A549 (cell line): Measurements from ENCODE around the gene KCNMA1. TPM values are rescaled to one million over a fixed set of nuclear protein-coding genes. Genes with fewer than 3 reads are reported as not detected.

ENCODE experiments used
- ATAC-seq, 2 experiments: fragments of 200-7000 bp in 1 of 2; fragments of >200 bp in 1 of 2; cut with Nextera tagmentation in 1 of 2; cut with Tn5 transposase in 1 of 2; 3 replicates each; pipeline versions ENCODE4 v1.8.0 to v1.9.1; 2018 to 2020; ENCODE audit warnings: mild to moderate bottlenecking in 1 of 2, moderate library complexity in 1 of 2
- CTCF ChIA-PET: fragments of 300-600 bp; sonication (Branson Sonifier 250); formaldehyde crosslinking; extraction: SDS; loops from one replicate; lab custom pipeline; 2021; ENCODE audit warnings: antibody characterized with exemption, inconsistent platforms; lab: Yijun Ruan, JAX
- POLR2A ChIA-PET: fragments of 350-600 bp; formaldehyde crosslinking; extraction: SDS; loops from one replicate; lab custom pipeline; 2021; ENCODE audit warnings: antibody characterized with exemption, inconsistent platforms; lab: Yijun Ruan, JAX
- DNase-seq, 2 experiments: peaks; one replicate each; pipeline versions ENCODE4 v3.0.0 to v3.0.0-alpha.2; 2011 to 2016; ENCODE audit warnings: low read depth in 1 of 2, low spot score in 1 of 2
- FAIRE-seq: peaks from 2 replicates; lab custom pipeline; 2011; peaks lifted over from hg19 to GRCh38; lab: Jason Lieb, UNC
- H3K27ac ChIP-seq, 2 experiments: fragments of >200 bp; sonication (Bioruptor Twin); formaldehyde crosslinking; 3 replicates each; pipeline ENCODE4 v1.5.1; 2016 to 2017
- H3K4me1 ChIP-seq: fragments of >200 bp; sonication (Bioruptor Twin); formaldehyde crosslinking; 3 replicates; pipeline ENCODE4 v1.6.1; 2016
- H3K4me2 ChIP-seq: fragments of >200 bp; sonication (Bioruptor Twin); formaldehyde crosslinking; 3 replicates; pipeline ENCODE4 v1.6.1; 2016
- H3K4me3 ChIP-seq: fragments of >200 bp; sonication (Bioruptor Twin); formaldehyde crosslinking; 3 replicates; pipeline ENCODE4 v1.5.1; 2016
- H3K9me3 ChIP-seq: fragments of >200 bp; sonication (Bioruptor Twin); formaldehyde crosslinking; 3 replicates; pipeline ENCODE4 v1.6.1; 2016
- CHD2 ChIP-seq: fragments of 150-350 bp; IDR thresholded peaks from 2 replicates; pipeline ENCODE4 v1.6.1; 2014; ENCODE audit warnings: low read length; ENCODE audit not compliant: partially characterized antibody
- CHD4 ChIP-seq: fragments of 200-600 bp; sonication (generic); IDR thresholded peaks from 2 replicates; pipeline ENCODE4 v1.6.1; 2016; ENCODE audit warnings: antibody characterized with exemption, mild to moderate bottlenecking, borderline replicate concordance
- CTCF ChIP-seq: fragments of >200 bp; sonication (Bioruptor Twin); formaldehyde crosslinking; IDR thresholded peaks from 3 replicates; pipeline ENCODE4 v1.5.1; 2016
- E2F6 ChIP-seq: IDR thresholded peaks from 2 replicates; pipeline ENCODE4 v1.6.1; 2012; ENCODE audit warnings: low read depth, borderline replicate concordance
- ELK1 ChIP-seq: fragments of 150-350 bp; IDR thresholded peaks from 2 replicates; pipeline ENCODE4 v1.6.1; 2014; ENCODE audit warnings: low read depth, mild to moderate bottlenecking, low read length
- GATA3 ChIP-seq: IDR thresholded peaks from 2 replicates; pipeline ENCODE4 v1.6.1; 2012; ENCODE audit warnings: borderline replicate concordance
- HES2 ChIP-seq: fragments of >200 bp; sonication (Bioruptor Twin); formaldehyde crosslinking; IDR thresholded peaks from 2 replicates; pipeline ENCODE4 v1.6.1; 2016
- HEYL ChIP-seq: fragments of 250-450 bp; sonication (Bioruptor Pico); IDR thresholded peaks from 2 replicates; pipeline ENCODE4 v1.8.0; 2021; ENCODE audit warnings: mild to moderate bottlenecking, moderate library complexity
- HMGXB4 ChIP-seq: fragments of 250-450 bp; sonication (Bioruptor Pico); IDR thresholded peaks from 2 replicates; pipeline ENCODE4 v1.5.0; 2021; ENCODE audit warnings: mild to moderate bottlenecking, moderate library complexity, borderline replicate concordance
- JUN ChIP-seq, 2 experiments: fragments of >200 bp; sonication (Bioruptor Twin); formaldehyde crosslinking; IDR thresholded peaks; 2 replicates in 1 of 2; 3 replicates in 1 of 2; pipeline ENCODE4 v1.6.1; 2016 to 2017
- KDM1A ChIP-seq: fragments of 200-600 bp; sonication (generic); IDR thresholded peaks from 2 replicates; pipeline ENCODE4 v1.6.1; 2016; ENCODE audit warnings: low read depth, mild to moderate bottlenecking
- MAX ChIP-seq: IDR thresholded peaks from 2 replicates; pipeline ENCODE4 v1.6.1; 2012
- MAZ ChIP-seq: fragments of 150-350 bp; IDR thresholded peaks from 2 replicates; pipeline ENCODE4 v1.6.1; 2014; ENCODE audit warnings: antibody characterized with exemption, low read depth, low read length, borderline replicate concordance
- NFE2L2 ChIP-seq: fragments of 150-350 bp; conservative IDR thresholded peaks from 2 replicates; pipeline ENCODE4 v1.6.1; 2014; ENCODE audit warnings: low read length
- NR3C1 ChIP-seq: fragments of >200 bp; sonication (Bioruptor Twin); formaldehyde crosslinking; IDR thresholded peaks from 3 replicates; pipeline ENCODE4 v1.6.1; 2017
- POLR2A ChIP-seq: IDR thresholded peaks from 2 replicates; pipeline ENCODE4 v1.6.1; 2012; ENCODE audit warnings: mild to moderate bottlenecking, low read length
- RARB ChIP-seq: fragments of 250-450 bp; sonication (Bioruptor Pico); IDR thresholded peaks from 2 replicates; pipeline ENCODE4 v1.8.0; 2021; ENCODE audit warnings: mild to moderate bottlenecking, moderate library complexity
- RNF2 ChIP-seq: fragments of 200-600 bp; sonication (generic); IDR thresholded peaks from 2 replicates; pipeline ENCODE4 v1.6.1; 2016; ENCODE audit warnings: low read depth, mild to moderate bottlenecking, antibody characterized with exemption, moderate library complexity, borderline replicate concordance
- TFCP2L1 ChIP-seq: fragments of 250-450 bp; sonication (Bioruptor Pico); IDR thresholded peaks from 2 replicates; pipeline ENCODE4 v1.5.0; 2021; ENCODE audit warnings: mild to moderate bottlenecking
- TP53 ChIP-seq: fragments of 250-450 bp; sonication (Bioruptor Pico); IDR thresholded peaks from 2 replicates; pipeline ENCODE4 v1.5.0; 2021; ENCODE audit warnings: mild to moderate bottlenecking, moderate library complexity
- ZFP36 ChIP-seq: fragments of 450-650 bp; IDR thresholded peaks from 2 replicates; pipeline ENCODE4 v1.6.1; 2014; ENCODE audit warnings: borderline replicate concordance; ENCODE audit not compliant: partially characterized antibody
- ZNF302 ChIP-seq: fragments of 250-450 bp; sonication (Bioruptor Pico); IDR thresholded peaks from 2 replicates; pipeline ENCODE4 v1.9.0; 2021; ENCODE audit warnings: inconsistent platforms, mild to moderate bottlenecking, moderate library complexity
- WGBS: methylation state at CpG from one replicate; pipeline ENCODE4 v1.1.6; 2017; ENCODE audit errors: missing lambda C conversion rate; 5-methylcytosine and 5-hydroxymethylcytosine counted together
- polyA plus RNA-seq, 4 experiments: library from polyadenylated mRNA; depleted of rRNA in 3 of 4; stranded (reverse); fragments of >200 nt; fragmentation: RNase III in 1 of 4; extraction: RNeasy Plus Mini Kit Qiagen cat#74134 plus additional on column Dnase treatment in 1 of 4; gene quantifications; 2 replicates in 3 of 4; 3 replicates in 1 of 4; pipeline ENCODE4 v1.2.3, GENCODE V29; 2011 to 2017

The KCNMA1 gene
- polyA plus RNA-seq, 2 of the 4 experiments (the other 2 are of a cell fraction), result 14.9 to 30.6 TPM

- Histone ChIP-seq H3K4me1 (no peaks in the 10 kb centered on the region), H3K4me3 (no peak overlapping the region), H3K9me3 (no peaks in the 10 kb centered on the region), H3K4me2 (no peak overlapping the region), H3K27ac (no peak overlapping the region)
- ATAC-seq (no peak), FAIRE-seq (no peak), DNase-seq (no peak)
- 11% methylated on average over 4 of the region's 4 CpGs for WGBS
- no peak for TF ChIP-seq ZNF302 (CRISPR knock-in tag)
- POLR2A ChIA-PET, result no interaction called here
- CTCF ChIA-PET, result interaction anchor here (1.7 kb wide), 1 partner anchor 13 kb away, joined by 7 read pairs; no protein-coding TSS in a partner anchor
Measured at GRCh38 chr10:76868098-76868977, 769.3 kb downstream of the KCNMA1 start.

- Histone ChIP-seq H3K4me3 (no peak overlapping the region), H3K27ac (no peak overlapping the region), H3K9me3 (no peaks in the 10 kb centered on the region), H3K4me2 (no peak overlapping the region), H3K4me1 (no peaks in the 10 kb centered on the region)
- POLR2A ChIA-PET, result no interaction called here
- TF ChIP-seq RARB (CRISPR knock-in tag) (no peak), NFE2L2 (no peak), KDM1A (no peak), NR3C1 (no peak), TFCP2L1 (CRISPR knock-in tag) (no peak), ZFP36 (no peak), JUN (IDR thresholded peaks at IDR 0.05) (no peak)
- FAIRE-seq (no peak), ATAC-seq (no peak), DNase-seq (no peak)
- CTCF ChIA-PET, result no interaction called here
- 25% methylated on average over 4 of the region's 4 CpGs for WGBS
Measured at GRCh38 chr10:76866841-76867586, 770.6 kb downstream of the KCNMA1 start.

- CTCF ChIA-PET, result no interaction called here
- Histone ChIP-seq H3K9me3 (no peaks in the 10 kb centered on the region), H3K4me3 (no peak overlapping the region), H3K4me1 (no peaks in the 10 kb centered on the region), H3K27ac (no peak overlapping the region), H3K4me2 (no peak overlapping the region)
- 0% methylated on average over 1 of the region's 1 CpG for WGBS
- FAIRE-seq (no peak), DNase-seq (no peak), ATAC-seq (no peak)
- POLR2A ChIA-PET, result no interaction called here
- TF ChIP-seq HES2 (no peak), CHD2 (no peak), JUN (IDR thresholded peaks at IDR 0.05) (no peak), RARB (CRISPR knock-in tag) (no peak), TFCP2L1 (CRISPR knock-in tag) (no peak), ELK1 (no peak), MAX (no peak), NR3C1 (no peak), RNF2 (no peak), HMGXB4 (CRISPR knock-in tag) (no peak), CTCF (no peak), E2F6 (no peak), MAZ (no peak), CHD4 (no peak), TP53 (CRISPR knock-in tag) (no peak), HEYL (CRISPR knock-in tag) (no peak), POLR2A (no peak), GATA3 (no peak)
Measured at GRCh38 chr10:76864922-76865321, 772.7 kb downstream of the KCNMA1 start.
